GM12878 (cell line): ENCODE results near the gene ELL. TPM values are rescaled to one million over a fixed set of nuclear protein-coding genes. Genes with fewer than 3 reads are reported as not detected.

ENCODE experiments used
- CBX5 ChIP-seq: sonication (generic); IDR thresholded peaks from 2 replicates; pipeline ENCODE4 v1.6.1; 2016; ENCODE audit warnings: low read depth, moderate library complexity, mild to moderate bottlenecking, inconsistent platforms
- EGR1 ChIP-seq, 2 experiments: IDR thresholded peaks; 1 replicate in 1 of 2; 2 replicates in 1 of 2; pipeline ENCODE4 v1.6.1; 2011 to 2012; ENCODE audit warnings: low read depth in 2 of 2, low read length in 2 of 2, borderline replicate concordance in 1 of 2, mild to moderate bottlenecking in 1 of 2, moderate library complexity in 1 of 2
- ETV6 ChIP-seq, 2 experiments: fragments of 450-650 bp in 1 of 2; IDR thresholded peaks in 1 of 2; conservative IDR thresholded peaks in 1 of 2; 2 replicates each; pipeline ENCODE4 v1.6.1; 2014; ENCODE audit warnings: antibody characterized with exemption in 1 of 2, borderline replicate concordance in 1 of 2, low read depth in 1 of 2, mild to moderate bottlenecking in 1 of 2, moderate library complexity in 1 of 2
- FOXM1 ChIP-seq: IDR thresholded peaks from 2 replicates; pipeline ENCODE4 v1.6.1; 2012; ENCODE audit warnings: low read depth, mild to moderate bottlenecking, inconsistent platforms, low read length, moderate library complexity
- IKZF2 ChIP-seq, 2 experiments: fragments of 450-650 bp; IDR thresholded peaks; 2 replicates each; pipeline ENCODE4 v1.6.1; 2017; ENCODE audit warnings: mild to moderate bottlenecking in 2 of 2, moderate library complexity in 2 of 2
- JUND ChIP-seq: IDR thresholded peaks from 2 replicates; pipeline ENCODE4 v1.6.1; 2012; ENCODE audit warnings: low read depth, mild to moderate bottlenecking, low read length, improper control_type of control experiment, moderate library complexity
- KLF5 ChIP-seq: fragments of 450-650 bp; IDR thresholded peaks from 2 replicates; pipeline ENCODE4 v1.6.1; 2014; ENCODE audit warnings: mild to moderate bottlenecking; ENCODE audit not compliant: partially characterized antibody
- NFXL1 ChIP-seq: fragments of 450-650 bp; IDR thresholded peaks from 2 replicates; pipeline ENCODE4 v1.6.1; 2017; ENCODE audit warnings: antibody characterized with exemption, mild to moderate bottlenecking, borderline replicate concordance
- NR2C1 ChIP-seq: fragments of 450-650 bp; IDR thresholded peaks from 2 replicates; pipeline ENCODE4 v1.6.1; 2017; ENCODE audit warnings: antibody characterized with exemption, mild to moderate bottlenecking, moderate library complexity
- RB1 ChIP-seq: fragments of 450-650 bp; formaldehyde crosslinking; IDR thresholded peaks from 2 replicates; pipeline ENCODE4 v1.6.1; 2017; ENCODE audit warnings: mild to moderate bottlenecking, borderline replicate concordance
- SMAD5 ChIP-seq: IDR thresholded peaks from 2 replicates; pipeline ENCODE4 v1.6.1; 2016; ENCODE audit warnings: antibody characterized with exemption, low read depth
- SP1 ChIP-seq: IDR thresholded peaks from one replicate; pipeline ENCODE4 v1.6.1; 2011; ENCODE audit warnings: low read depth, low read length
- SREBF1 ChIP-seq: IDR thresholded peaks from 2 replicates; pipeline ENCODE4 v1.6.1; 2012; ENCODE audit warnings: mild to moderate bottlenecking, low read length
- STAT1 ChIP-seq: fragments of 450-650 bp; conservative IDR thresholded peaks from 2 replicates; pipeline ENCODE4 v1.6.1; 2014; ENCODE audit warnings: antibody characterized with exemption, mild to moderate bottlenecking
- YY1 ChIP-seq: IDR thresholded peaks from 2 replicates; pipeline ENCODE4 v1.6.1; 2011; ENCODE audit warnings: low read depth, mild to moderate bottlenecking, low read length
- ZZZ3 ChIP-seq: IDR thresholded peaks from 2 replicates; pipeline ENCODE4 v1.6.1; 2011; ENCODE audit warnings: low read depth; ENCODE audit not compliant: control insufficient read depth, insufficient read length
- polyA plus RNA-seq, 11 experiments: library from polyadenylated mRNA; depleted of rRNA in 4 of 11; unstranded in 6 of 11; stranded (reverse) in 5 of 11; fragments of >200 nt; fragmentation: Nextera tagmentation in 4 of 11; fragmentation: Illumina TruSeq in 1 of 11; extraction: Ambion mirVana in 4 of 11; extraction: Trizol in 1 of 11; gene quantifications; 1 replicate in 1 of 11; 2 replicates in 10 of 11; pipeline versions ENCODE4 v1.2.1 to v1.2.3, GENCODE V29; 2011 to 2016; ENCODE audit warnings: inconsistent platforms in 2 of 11, missing spikeins in 2 of 11, low read depth in 1 of 11
- total RNA-seq, 4 experiments: library from RNA; depleted of rRNA in 3 of 4; stranded (reverse); fragments of >200 nt in 3 of 4; fragmentation: Illumina TruSeq in 1 of 4; extraction: Trizol in 1 of 4; gene quantifications; 2 replicates each; pipeline versions ENCODE4 v1.2.1 to v1.2.3, GENCODE V29; 2013 to 2021
- TF ChIP-seq, protein P1 (sequence below): IDR thresholded peaks from 2 replicates; pipeline ENCODE4 v1.6.1; 2012; ENCODE audit warnings: mild to moderate bottlenecking, low read depth, low read length
- TF ChIP-seq, protein P2 (sequence below): fragments of 450-650 bp; IDR thresholded peaks from 2 replicates; pipeline ENCODE4 v1.6.1; 2016; ENCODE audit warnings: mild to moderate bottlenecking
- TF ChIP-seq, protein P3 (sequence below): fragments of 450-650 bp; IDR thresholded peaks from 2 replicates; pipeline ENCODE4 v1.6.1; 2017; ENCODE audit warnings: mild to moderate bottlenecking, low read depth, inconsistent platforms; ENCODE audit not compliant: poor library complexity, severe bottlenecking
- TF ChIP-seq, protein P4 (sequence below): fragments of 450-650 bp; IDR thresholded peaks from 2 replicates; pipeline ENCODE4 v1.6.1; 2016; ENCODE audit warnings: mild to moderate bottlenecking, moderate library complexity, borderline replicate concordance

ELL gene
- total and polyA plus RNA-seq, 10 of the 15 experiments (the other 5 are each of a cell fraction or from before 2014, with no cell fraction given): 0.91 to 25.0 (median 9.1) TPM

DNA sequence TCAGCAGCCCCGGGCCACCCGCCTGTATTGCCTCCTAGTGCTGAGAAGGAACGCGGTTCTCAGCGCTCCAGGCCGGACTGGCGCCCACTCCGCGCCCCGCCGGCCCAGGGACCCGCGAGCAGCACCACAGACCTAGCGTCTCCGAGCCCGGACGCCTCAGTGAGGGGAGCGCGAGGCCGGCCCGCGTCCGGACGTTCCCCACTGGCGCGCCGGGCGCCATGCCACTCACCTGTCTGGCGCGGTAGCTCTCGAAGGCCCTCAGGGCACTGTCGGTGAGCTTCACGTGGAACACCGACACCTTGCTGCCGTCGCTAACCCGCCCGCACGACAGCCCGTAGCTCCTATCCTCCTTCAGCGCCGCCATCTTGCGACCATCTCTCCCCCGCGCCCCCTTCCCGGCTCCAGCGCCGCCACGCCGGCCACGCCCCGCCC, at the start of gene ELL (continued):
- TF ChIP-seq, protein P1, sequence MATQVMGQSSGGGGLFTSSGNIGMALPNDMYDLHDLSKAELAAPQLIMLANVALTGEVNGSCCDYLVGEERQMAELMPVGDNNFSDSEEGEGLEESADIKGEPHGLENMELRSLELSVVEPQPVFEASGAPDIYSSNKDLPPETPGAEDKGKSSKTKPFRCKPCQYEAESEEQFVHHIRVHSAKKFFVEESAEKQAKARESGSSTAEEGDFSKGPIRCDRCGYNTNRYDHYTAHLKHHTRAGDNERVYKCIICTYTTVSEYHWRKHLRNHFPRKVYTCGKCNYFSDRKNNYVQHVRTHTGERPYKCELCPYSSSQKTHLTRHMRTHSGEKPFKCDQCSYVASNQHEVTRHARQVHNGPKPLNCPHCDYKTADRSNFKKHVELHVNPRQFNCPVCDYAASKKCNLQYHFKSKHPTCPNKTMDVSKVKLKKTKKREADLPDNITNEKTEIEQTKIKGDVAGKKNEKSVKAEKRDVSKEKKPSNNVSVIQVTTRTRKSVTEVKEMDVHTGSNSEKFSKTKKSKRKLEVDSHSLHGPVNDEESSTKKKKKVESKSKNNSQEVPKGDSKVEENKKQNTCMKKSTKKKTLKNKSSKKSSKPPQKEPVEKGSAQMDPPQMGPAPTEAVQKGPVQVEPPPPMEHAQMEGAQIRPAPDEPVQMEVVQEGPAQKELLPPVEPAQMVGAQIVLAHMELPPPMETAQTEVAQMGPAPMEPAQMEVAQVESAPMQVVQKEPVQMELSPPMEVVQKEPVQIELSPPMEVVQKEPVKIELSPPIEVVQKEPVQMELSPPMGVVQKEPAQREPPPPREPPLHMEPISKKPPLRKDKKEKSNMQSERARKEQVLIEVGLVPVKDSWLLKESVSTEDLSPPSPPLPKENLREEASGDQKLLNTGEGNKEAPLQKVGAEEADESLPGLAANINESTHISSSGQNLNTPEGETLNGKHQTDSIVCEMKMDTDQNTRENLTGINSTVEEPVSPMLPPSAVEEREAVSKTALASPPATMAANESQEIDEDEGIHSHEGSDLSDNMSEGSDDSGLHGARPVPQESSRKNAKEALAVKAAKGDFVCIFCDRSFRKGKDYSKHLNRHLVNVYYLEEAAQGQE: no peak
- no peak for TF ChIP-seq ZZZ3
- peak in 1 of 2 experiments; percentile 55; a peak in 1 of 3 replicates for TF ChIP-seq EGR1 (IDR thresholded peaks at IDR 0.05; ENCODE audit: borderline replicate concordance in 1 of 2, low read depth in 2 of 2, low read length in 2 of 2)
- peak; percentile 97 for TF ChIP-seq YY1
- no peak for TF ChIP-seq FOXM1
- TF ChIP-seq IKZF2 (IDR thresholded peaks at IDR 0.05): no peak
- no peak for TF ChIP-seq STAT1
- TF ChIP-seq NR2C1: no peak
- TF ChIP-seq, protein P2, sequence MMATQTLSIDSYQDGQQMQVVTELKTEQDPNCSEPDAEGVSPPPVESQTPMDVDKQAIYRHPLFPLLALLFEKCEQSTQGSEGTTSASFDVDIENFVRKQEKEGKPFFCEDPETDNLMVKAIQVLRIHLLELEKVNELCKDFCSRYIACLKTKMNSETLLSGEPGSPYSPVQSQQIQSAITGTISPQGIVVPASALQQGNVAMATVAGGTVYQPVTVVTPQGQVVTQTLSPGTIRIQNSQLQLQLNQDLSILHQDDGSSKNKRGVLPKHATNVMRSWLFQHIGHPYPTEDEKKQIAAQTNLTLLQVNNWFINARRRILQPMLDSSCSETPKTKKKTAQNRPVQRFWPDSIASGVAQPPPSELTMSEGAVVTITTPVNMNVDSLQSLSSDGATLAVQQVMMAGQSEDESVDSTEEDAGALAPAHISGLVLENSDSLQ: no peak
- no peak for TF ChIP-seq ETV6 (conservative IDR thresholded peaks at IDR 0.05 in 1 of 2, IDR thresholded peaks at IDR 0.05 in 1 of 2; ENCODE audit: borderline replicate concordance in 1 of 2, low read depth in 1 of 2)
- TF ChIP-seq CBX5: no peak
- TF ChIP-seq KLF5: no peak
- no peak for TF ChIP-seq SP1
- TF ChIP-seq RB1: peak; percentile 53; the same call in 1 of the 2 replicates
- no peak for TF ChIP-seq NFXL1
- no peak for TF ChIP-seq SMAD5
- no peak for TF ChIP-seq JUND
- TF ChIP-seq, protein P3, sequence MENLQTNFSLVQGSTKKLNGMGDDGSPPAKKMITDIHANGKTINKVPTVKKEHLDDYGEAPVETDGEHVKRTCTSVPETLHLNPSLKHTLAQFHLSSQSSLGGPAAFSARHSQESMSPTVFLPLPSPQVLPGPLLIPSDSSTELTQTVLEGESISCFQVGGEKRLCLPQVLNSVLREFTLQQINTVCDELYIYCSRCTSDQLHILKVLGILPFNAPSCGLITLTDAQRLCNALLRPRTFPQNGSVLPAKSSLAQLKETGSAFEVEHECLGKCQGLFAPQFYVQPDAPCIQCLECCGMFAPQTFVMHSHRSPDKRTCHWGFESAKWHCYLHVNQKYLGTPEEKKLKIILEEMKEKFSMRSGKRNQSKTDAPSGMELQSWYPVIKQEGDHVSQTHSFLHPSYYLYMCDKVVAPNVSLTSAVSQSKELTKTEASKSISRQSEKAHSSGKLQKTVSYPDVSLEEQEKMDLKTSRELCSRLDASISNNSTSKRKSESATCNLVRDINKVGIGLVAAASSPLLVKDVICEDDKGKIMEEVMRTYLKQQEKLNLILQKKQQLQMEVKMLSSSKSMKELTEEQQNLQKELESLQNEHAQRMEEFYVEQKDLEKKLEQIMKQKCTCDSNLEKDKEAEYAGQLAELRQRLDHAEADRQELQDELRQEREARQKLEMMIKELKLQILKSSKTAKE: no peak
- TF ChIP-seq, protein P4, sequence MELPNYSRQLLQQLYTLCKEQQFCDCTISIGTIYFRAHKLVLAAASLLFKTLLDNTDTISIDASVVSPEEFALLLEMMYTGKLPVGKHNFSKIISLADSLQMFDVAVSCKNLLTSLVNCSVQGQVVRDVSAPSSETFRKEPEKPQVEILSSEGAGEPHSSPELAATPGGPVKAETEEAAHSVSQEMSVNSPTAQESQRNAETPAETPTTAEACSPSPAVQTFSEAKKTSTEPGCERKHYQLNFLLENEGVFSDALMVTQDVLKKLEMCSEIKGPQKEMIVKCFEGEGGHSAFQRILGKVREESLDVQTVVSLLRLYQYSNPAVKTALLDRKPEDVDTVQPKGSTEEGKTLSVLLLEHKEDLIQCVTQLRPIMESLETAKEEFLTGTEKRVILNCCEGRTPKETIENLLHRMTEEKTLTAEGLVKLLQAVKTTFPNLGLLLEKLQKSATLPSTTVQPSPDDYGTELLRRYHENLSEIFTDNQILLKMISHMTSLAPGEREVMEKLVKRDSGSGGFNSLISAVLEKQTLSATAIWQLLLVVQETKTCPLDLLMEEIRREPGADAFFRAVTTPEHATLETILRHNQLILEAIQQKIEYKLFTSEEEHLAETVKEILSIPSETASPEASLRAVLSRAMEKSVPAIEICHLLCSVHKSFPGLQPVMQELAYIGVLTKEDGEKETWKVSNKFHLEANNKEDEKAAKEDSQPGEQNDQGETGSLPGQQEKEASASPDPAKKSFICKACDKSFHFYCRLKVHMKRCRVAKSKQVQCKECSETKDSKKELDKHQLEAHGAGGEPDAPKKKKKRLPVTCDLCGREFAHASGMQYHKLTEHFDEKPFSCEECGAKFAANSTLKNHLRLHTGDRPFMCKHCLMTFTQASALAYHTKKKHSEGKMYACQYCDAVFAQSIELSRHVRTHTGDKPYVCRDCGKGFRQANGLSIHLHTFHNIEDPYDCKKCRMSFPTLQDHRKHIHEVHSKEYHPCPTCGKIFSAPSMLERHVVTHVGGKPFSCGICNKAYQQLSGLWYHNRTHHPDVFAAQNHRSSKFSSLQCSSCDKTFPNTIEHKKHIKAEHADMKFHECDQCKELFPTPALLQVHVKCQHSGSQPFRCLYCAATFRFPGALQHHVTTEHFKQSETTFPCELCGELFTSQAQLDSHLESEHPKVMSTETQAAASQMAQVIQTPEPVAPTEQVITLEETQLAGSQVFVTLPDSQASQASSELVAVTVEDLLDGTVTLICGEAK: no peak
- TF ChIP-seq SREBF1: no peak
